ENCODE data around the gene MICA.
A peak's percentile ranks its signal among the peaks of the same experiment; 100 is the strongest.
"Not testable (repeated sequence)": the region's sequence is repeated elsewhere in the genome, so short reads cannot be mapped to it uniquely, and the experiment has no call there.

The MICA gene

GRCh38 chr6:31383149-31383548 is 20.2 kb upstream of the MICA start:
- DNase-seq (ENCODE audit: low spot score) = no peak

- DNase-seq (ENCODE audit: low spot score) = no peak
Observed at GRCh38 chr6:31385041-31385440, 18.4 kb upstream of the MICA start.

DNA sequence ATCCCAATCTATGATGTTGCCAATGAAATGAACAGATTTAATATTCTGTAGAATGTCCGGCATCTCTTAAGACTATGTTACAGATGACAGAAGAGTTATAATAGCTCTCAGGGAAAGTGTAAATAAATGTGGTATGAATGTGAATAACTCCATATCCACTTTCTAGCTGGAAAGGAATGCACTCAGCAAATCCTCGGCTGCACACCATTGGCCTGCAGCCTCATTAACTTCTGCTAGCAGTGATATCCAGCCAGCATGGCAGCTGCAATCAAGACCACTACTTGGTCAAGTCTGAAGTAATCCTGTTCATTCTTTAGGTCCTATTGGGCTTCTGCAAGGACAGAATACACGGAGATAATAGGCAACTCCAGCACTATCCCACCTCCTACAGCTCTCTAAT is 17.3 kb upstream of the MICA start:
- DNase-seq (ENCODE audit: low spot score) = no peak

GRCh38 chr6:31386977-31387376 is 16.4 kb upstream of the MICA start:
- DNase-seq (ENCODE audit: low spot score) = no peak

- DNase-seq (ENCODE audit: low spot score) = not testable (repeated sequence)
Observed at GRCh38 chr6:31388916-31389801, 14.2 kb upstream of the MICA start.

- not testable (repeated sequence) for DNase-seq (ENCODE audit: low spot score)
Observed at GRCh38 chr6:31389802-31390132, 13.6 kb upstream of the MICA start.

GRCh38 chr6:31393932-31394331 is 9.5 kb upstream of the MICA start:
- DNase-seq (ENCODE audit: low spot score) = no peak

DNA sequence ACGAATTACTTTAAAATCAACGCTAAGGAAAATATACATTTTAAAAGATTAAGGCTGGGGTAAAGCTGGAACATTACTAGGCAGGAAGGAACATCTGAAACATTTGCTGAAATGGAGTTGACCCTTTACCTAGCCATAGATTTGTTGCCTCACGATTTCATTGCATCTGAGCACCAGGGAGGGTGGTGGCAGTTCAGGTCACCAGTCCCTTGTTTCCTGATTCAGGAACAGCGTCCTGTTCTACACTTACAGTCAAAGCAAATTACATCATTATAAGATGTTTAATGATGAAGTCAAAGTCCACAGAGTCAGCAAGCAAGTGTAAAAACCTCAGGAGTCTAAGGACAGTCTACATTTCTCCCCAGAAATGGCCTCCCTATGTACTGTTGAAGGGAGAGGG is 9.0 kb upstream of the MICA start:
- no peak for DNase-seq (ENCODE audit: low spot score)

DNA sequence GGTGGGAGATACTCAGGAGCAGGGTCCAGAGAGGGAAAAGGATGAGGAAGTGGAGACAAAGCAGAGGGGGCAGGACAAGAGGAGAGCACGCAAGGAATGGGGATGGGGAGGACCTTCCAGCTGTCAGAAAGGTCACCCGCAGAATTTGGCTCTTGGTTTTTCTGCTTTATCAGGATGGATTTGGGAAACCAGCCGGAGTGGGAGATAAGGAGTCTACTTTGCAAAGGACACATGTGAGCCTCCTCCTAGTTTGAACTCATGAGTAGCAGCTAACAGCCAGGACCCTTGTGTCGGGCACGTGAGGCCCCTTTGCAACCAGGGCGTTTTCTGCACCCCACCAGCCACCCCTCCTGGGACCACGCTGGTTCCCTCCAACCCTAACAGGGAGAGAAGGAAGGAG is 7.6 kb upstream of the MICA start:
- DNase-seq (ENCODE audit: low spot score) = no peak

DNA sequence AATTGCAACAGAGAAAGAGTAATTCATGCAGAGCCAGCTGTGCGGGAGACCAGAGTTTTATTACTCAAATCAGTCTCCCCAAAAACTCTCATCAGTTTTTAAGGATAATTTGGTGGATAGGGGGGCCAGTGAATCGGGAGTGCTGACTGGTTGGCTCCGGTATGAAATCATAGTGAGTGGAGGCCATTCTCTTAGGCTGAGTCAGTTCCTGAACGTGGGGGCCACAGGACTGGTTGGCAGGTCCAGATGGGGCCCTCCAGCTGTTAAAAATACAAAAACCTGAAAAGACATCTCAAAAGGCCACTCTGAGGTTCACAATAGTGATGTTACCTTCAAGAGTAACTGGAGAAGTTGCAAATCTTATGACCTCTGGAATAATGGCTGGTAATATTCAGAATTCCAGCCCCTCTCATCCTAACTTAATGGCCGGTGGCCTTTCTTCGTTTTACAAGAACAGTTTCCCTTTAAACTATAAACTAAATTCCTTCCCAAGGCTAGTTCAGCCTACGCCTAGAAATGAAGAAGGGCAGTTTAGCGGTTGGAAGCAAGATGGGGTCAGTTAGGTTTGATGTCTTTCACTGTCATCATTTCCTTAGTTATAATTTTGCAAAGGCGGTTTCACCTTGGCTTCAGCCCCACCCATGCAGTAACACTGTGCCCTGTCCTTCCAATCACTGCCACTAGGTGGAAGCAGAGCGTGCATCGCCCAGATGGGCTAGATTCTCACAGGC is 6.8 kb upstream of the MICA start:
- peak; percentile 73 for DNase-seq (ENCODE audit: low spot score)

DNA sequence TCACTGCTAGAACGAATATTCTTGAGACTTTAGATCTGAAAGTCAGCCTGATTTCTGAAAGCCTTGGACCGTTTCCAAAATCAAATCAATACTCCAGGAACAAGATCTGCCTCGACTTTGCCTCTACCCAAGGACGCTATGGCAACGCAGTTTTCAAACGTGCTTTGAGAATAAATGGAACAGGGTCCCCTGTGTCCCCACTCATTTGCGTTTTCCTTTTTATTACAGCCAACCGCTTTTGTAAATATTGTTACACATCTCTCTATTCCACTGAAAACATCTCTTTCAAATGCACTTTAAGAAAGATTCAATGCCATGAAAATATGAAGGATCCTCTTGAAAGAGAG is 6.3 kb upstream of the MICA start:
- DNase-seq (ENCODE audit: low spot score) = not testable (repeated sequence)

GRCh38 chr6:31397901-31398525 is 5.4 kb upstream of the MICA start:
- no peak for DNase-seq (ENCODE audit: low spot score)

- DNase-seq (ENCODE audit: low spot score) = peak; percentile 84
Observed at GRCh38 chr6:31399589-31400466, 3.6 kb upstream of the MICA start.

DNA sequence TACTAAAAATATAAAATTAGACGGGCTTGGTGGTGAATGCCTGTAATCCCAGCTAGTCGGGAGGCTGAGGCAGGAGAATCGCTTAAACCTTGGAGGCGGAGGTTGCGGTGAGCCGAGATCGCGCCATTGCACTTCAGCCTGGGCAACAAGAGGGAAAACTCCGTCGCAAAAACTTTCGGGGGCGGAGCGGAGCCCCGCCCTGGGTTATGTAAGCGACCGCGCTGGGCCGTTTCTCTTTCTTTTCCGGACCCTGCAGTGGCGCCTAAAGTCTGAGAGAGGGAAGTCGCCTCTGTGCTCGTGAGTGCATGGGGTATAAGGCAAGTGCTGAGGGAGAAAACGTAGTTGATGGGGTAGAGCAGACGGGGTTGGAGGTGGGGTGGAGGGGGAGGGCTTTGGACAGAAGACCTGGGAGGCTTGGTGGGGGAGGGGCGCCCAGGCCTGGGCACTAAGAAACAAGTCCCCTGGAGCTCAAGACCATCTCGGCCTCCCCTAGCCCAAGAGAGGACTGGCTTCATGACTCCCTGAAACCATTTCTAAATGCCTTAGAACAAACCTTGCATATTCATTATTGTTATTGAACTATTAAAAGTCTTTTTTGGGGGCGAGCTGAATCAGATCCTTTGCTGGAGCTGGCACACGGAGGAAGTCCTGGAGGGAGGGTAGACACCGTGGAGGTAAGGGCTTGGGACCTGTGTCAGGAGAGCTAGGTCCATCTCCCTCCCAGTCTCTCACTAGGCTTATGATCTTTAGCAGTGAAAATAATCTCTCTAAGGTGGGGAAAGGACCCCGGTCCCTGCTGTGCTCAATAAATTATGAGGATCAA is 2.7 kb upstream of the MICA start:
- DNase-seq (ENCODE audit: low spot score) = peak; percentile 56

DNA sequence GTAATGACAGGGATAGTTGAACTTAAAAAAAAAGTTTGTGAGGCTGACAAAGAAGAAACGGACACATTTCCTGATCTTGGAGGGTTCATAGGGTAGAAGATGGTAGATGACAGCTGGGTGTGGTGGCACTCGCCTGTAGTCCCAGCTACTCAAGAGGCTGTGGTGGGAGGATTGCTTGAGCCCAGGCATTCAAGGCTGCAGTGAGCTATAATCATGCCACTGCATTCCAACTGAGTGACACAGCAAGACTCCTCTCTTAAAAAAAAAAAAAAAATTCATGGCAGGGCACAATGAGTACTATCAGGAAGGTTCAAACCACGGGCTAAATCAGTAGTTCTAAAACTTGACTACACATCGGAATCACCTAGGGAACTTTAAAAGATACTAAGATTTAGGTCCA is 2.0 kb upstream of the MICA start:
- peak; percentile 66 for DNase-seq (ENCODE audit: low spot score)

- no peak for DNase-seq (ENCODE audit: low spot score)
Observed at GRCh38 chr6:31402324-31403282, 792 bp upstream of the MICA start.

GRCh38 chr6:31404061-31404364 is 618 bp downstream of the MICA start:
- not testable (repeated sequence) for DNase-seq (ENCODE audit: low spot score)

GRCh38 chr6:31405996-31406395 is 2.6 kb downstream of the MICA start:
- no peak for DNase-seq (ENCODE audit: low spot score)

- DNase-seq (ENCODE audit: low spot score) = no peak
Observed at GRCh38 chr6:31407699-31408098, 4.3 kb downstream of the MICA start.

- DNase-seq (ENCODE audit: low spot score) = no peak
Observed at GRCh38 chr6:31412506-31412905, 9.1 kb downstream of the MICA start.
